Activated B cell treated with CpG ODN at 0.5 μM for 24 hours (primary cell): ENCODE results near the gene TMC3. TPM values are rescaled to one million over a fixed set of nuclear protein-coding genes. Genes with fewer than 3 reads are reported as not detected.

Experiments used
- ATAC-seq: fragments of 200-7000 bp; cut with Tn5 transposase; one replicate; pipeline ENCODE4 v1.10.0; 2021; ENCODE audit warnings: low read depth, mild to moderate bottlenecking, moderate library complexity
- CTCF ChIA-PET: fragments of 350-600 bp; sonication (Branson Sonifier 250); formaldehyde crosslinking; loops from one replicate; lab custom pipeline; 2021; ENCODE audit warnings: antibody characterized with exemption; lab: Charles Lee
- POLR2A ChIA-PET: fragments of 350-600 bp; sonication (Branson Sonifier 250); formaldehyde crosslinking; loops from one replicate; lab custom pipeline; 2021; ENCODE audit warnings: antibody characterized with exemption; lab: Charles Lee
- DNase-seq: peaks from one replicate; pipeline ENCODE4 v3.0.0; 2022
- H3K27ac Mint-ChIP-seq: one replicate; pipeline ENCODE4 v1.8.0; 2020; ENCODE audit warnings: mixed read lengths
- H3K27me3 Mint-ChIP-seq: one replicate; pipeline ENCODE4 v1.8.0; 2021; ENCODE audit warnings: mixed read lengths
- H3K36me3 Mint-ChIP-seq: one replicate; pipeline ENCODE4 v1.8.0; 2021; ENCODE audit warnings: low read depth, mixed read lengths
- H3K4me1 Mint-ChIP-seq: one replicate; pipeline ENCODE4 v1.8.0; 2021; ENCODE audit warnings: mixed read lengths
- H3K4me3 Mint-ChIP-seq: one replicate; pipeline ENCODE4 v1.8.0; 2020; ENCODE audit warnings: mild to moderate bottlenecking, mixed read lengths
- H3K9me3 Mint-ChIP-seq: one replicate; pipeline ENCODE4 v1.8.0; 2020; ENCODE audit warnings: mixed read lengths
- CTCF ChIP-seq: fragments of 200-600 bp; IDR thresholded peaks from one replicate; pipeline ENCODE4 v1.8.0; 2022; ENCODE audit warnings: antibody characterized with exemption, mild to moderate bottlenecking
- intact Hi-C: fragments of 100-400 bp; cut with micrococcal nuclease; formaldehyde crosslinking; loops from one replicate; pipeline ENCODE4 v1.15.1; 2024
- total RNA-seq: library from RNA; stranded (reverse); gene quantifications from 2 replicates; pipeline ENCODE4 v1.2.3, GENCODE V29; 2022

Gene TMC3
- total RNA-seq, 1 donor from 2014 or later = not detected

- no peak for TF ChIP-seq CTCF
- POLR2A ChIA-PET = no interaction called here
- Mint-ChIP-seq H3K4me3 (no peak overlapping the region), H3K36me3 (peaks cover 2% of the 10 kb centered on the region), H3K27me3 (no peaks in the 10 kb centered on the region), H3K9me3 (no peaks in the 10 kb centered on the region), H3K27ac (no peak overlapping the region), H3K4me1 (no peaks in the 10 kb centered on the region)
- intact Hi-C loops = no loop called here
- no peak for ATAC-seq
- DNase-seq = no peak
- CTCF ChIA-PET = no interaction called here
Measured at GRCh38 chr15:81384891-81385720, 11.1 kb upstream of the TMC3 start.

GRCh38 chr15:81381720-81382119 lies 7.7 kb upstream of the TMC3 start:
- H3K27ac Mint-ChIP-seq = no peak overlapping the region
- CTCF ChIA-PET = interaction anchor here (3.7 kb wide), 1 partner anchor 115 kb away, joined by 14 read pairs; no protein-coding TSS in a partner anchor
- no peaks in the 10 kb centered on the region for H3K4me1 Mint-ChIP-seq

GRCh38 chr15:81380668-81381067 lies 6.7 kb upstream of the TMC3 start:
- Mint-ChIP-seq H3K27ac (no peak overlapping the region), H3K36me3 (peaks cover 2% of the 10 kb centered on the region), H3K9me3 (no peaks in the 10 kb centered on the region), H3K4me1 (no peaks in the 10 kb centered on the region), H3K4me3 (no peak overlapping the region), H3K27me3 (peaks cover 2% of the 10 kb centered on the region)
- no peak for TF ChIP-seq CTCF
- DNase-seq (no peak), ATAC-seq (no peak)
- intact Hi-C loops = no loop called here
- POLR2A ChIA-PET = no interaction called here
- CTCF ChIA-PET = interaction anchor here (1.8 to 3.7 kb wide), 2 partner anchors 106 to 114 kb away, joined by 6 to 14 read pairs; no protein-coding TSS in a partner anchor

More at GRCh38 chr15:81381720-81382119, 7.7 kb upstream of the TMC3 start:
- POLR2A ChIA-PET = no interaction called here
- ATAC-seq (no peak), DNase-seq (no peak)
- H3K36me3 Mint-ChIP-seq = peaks cover 2% of the 10 kb centered on the region
- no peak for TF ChIP-seq CTCF
- intact Hi-C loops = no loop called here
- no peaks in the 10 kb centered on the region for H3K9me3 Mint-ChIP-seq
- no peak overlapping the region for H3K4me3 Mint-ChIP-seq
- H3K27me3 Mint-ChIP-seq = peaks cover 2% of the 10 kb centered on the region

GRCh38 chr15:81380203-81380602 lies 6.2 kb upstream of the TMC3 start:
- ATAC-seq (no peak), DNase-seq (no peak)
- CTCF ChIA-PET = interaction anchor here (1.8 to 3.7 kb wide), 2 partner anchors 105 to 114 kb away, joined by 6 to 14 read pairs; no protein-coding TSS in a partner anchor
- intact Hi-C loops = no loop called here
- Mint-ChIP-seq H3K4me1 (no peaks in the 10 kb centered on the region), H3K36me3 (peaks cover 2% of the 10 kb centered on the region), H3K4me3 (no peak overlapping the region), H3K27me3 (peaks cover 2% of the 10 kb centered on the region), H3K27ac (no peak overlapping the region), H3K9me3 (no peaks in the 10 kb centered on the region)
- POLR2A ChIA-PET = no interaction called here
- no peak for TF ChIP-seq CTCF

GRCh38 chr15:81379269-81379668 lies 5.3 kb upstream of the TMC3 start:
- DNase-seq (no peak), ATAC-seq (no peak)
- H3K4me3 Mint-ChIP-seq = no peak overlapping the region
- CTCF ChIA-PET = interaction anchor here (1.8 to 3.7 kb wide), 2 partner anchors 104 to 113 kb away, joined by 6 to 14 read pairs; no protein-coding TSS in a partner anchor
- TF ChIP-seq CTCF = no peak
- intact Hi-C loops = no loop called here
- no peak overlapping the region for H3K27ac Mint-ChIP-seq
- no peaks in the 10 kb centered on the region for H3K4me1 Mint-ChIP-seq
- no peaks in the 10 kb centered on the region for H3K9me3 Mint-ChIP-seq
- H3K27me3 Mint-ChIP-seq = peaks cover 2% of the 10 kb centered on the region
- H3K36me3 Mint-ChIP-seq = peaks cover 2% of the 10 kb centered on the region
- POLR2A ChIA-PET = no interaction called here
